SJSA1 (cell line): ENCODE results near the gene TRIM22. TPM values are rescaled to one million over a fixed set of nuclear protein-coding genes. Genes with fewer than 3 reads are reported as not detected.

Source experiments
- DNase-seq, 2 experiments: peaks; one replicate each; pipeline ENCODE4 v3.0.0-alpha.2; 2015 to 2020; ENCODE audit warnings: low spot score in 2 of 2, low read depth in 1 of 2
- H3K27ac ChIP-seq: fragments of 250-450 bp; sonication (Bioruptor Pico); 2 replicates; pipeline ENCODE4 v1.5.1; 2020; ENCODE audit warnings: mild to moderate bottlenecking, moderate library complexity
- H3K27me3 ChIP-seq: fragments of 250-450 bp; sonication (Bioruptor Pico); replicated peaks from 2 replicates; pipeline ENCODE4 v1.5.1; 2020; ENCODE audit warnings: mild to moderate bottlenecking, moderate library complexity
- H3K36me3 ChIP-seq: fragments of 250-450 bp; sonication (Bioruptor Pico); 2 replicates; pipeline ENCODE4 v1.5.1; 2020; ENCODE audit warnings: mild to moderate bottlenecking
- H3K4me1 ChIP-seq: fragments of 250-450 bp; sonication (Bioruptor Pico); replicated peaks from 2 replicates; pipeline ENCODE4 v1.6.1; 2021; ENCODE audit warnings: mild to moderate bottlenecking
- H3K4me3 ChIP-seq: fragments of 250-450 bp; sonication (Bioruptor Pico); 2 replicates; pipeline ENCODE4 v1.5.1; 2020; ENCODE audit warnings: mild to moderate bottlenecking
- H3K9me3 ChIP-seq: fragments of 250-450 bp; sonication (Bioruptor Pico); replicated peaks from 2 replicates; pipeline ENCODE4 v1.5.1; 2020; ENCODE audit warnings: mild to moderate bottlenecking
- total RNA-seq: library from RNA; depleted of rRNA; stranded (reverse); fragments of >200 nt; shearing (Covaris generic); gene quantifications from 2 replicates; pipeline ENCODE4 v1.2.3, GENCODE V29; 2014; rRNA removed

Gene TRIM22
- total RNA-seq, 1 experiment from 2014 or later: 142 TPM

GRCh38 chr11:5737091-5737490 is 47.5 kb downstream of the TRIM22 start:
- DNase-seq: no peak
- Histone ChIP-seq H3K36me3 (no peaks in the 10 kb centered on the region), H3K4me1 (no peaks in the 10 kb centered on the region), H3K27ac (no peak overlapping the region), H3K9me3 (no peaks in the 10 kb centered on the region), H3K4me3 (no peak overlapping the region), H3K27me3 (peaks cover 3% of the 10 kb centered on the region; the same call in 1 of the 2 replicates)

GRCh38 chr11:5737670-5738392 is 48.2 kb downstream of the TRIM22 start:
- Histone ChIP-seq H3K9me3 (no peaks in the 10 kb centered on the region), H3K36me3 (no peaks in the 10 kb centered on the region), H3K4me3 (no peak overlapping the region), H3K27me3 (peaks cover 4% of the 10 kb centered on the region), H3K4me1 (no peaks in the 10 kb centered on the region), H3K27ac (no peak overlapping the region)
- no peak for DNase-seq

GRCh38 chr11:5738431-5738830 is 48.8 kb downstream of the TRIM22 start:
- no peak overlapping the region for H3K27ac ChIP-seq
- no peaks in the 10 kb centered on the region for H3K4me1 ChIP-seq
- no peaks in the 10 kb centered on the region for H3K9me3 ChIP-seq
- no peak for DNase-seq
- no peak overlapping the region for H3K4me3 ChIP-seq
- peaks cover 10% of the 10 kb centered on the region for H3K27me3 ChIP-seq
- no peaks in the 10 kb centered on the region for H3K36me3 ChIP-seq

GRCh38 chr11:5746614-5747013 is 57.0 kb downstream of the TRIM22 start:
- peaks cover 19% of the 10 kb centered on the region for H3K27me3 ChIP-seq
- no peak for DNase-seq
- H3K27ac ChIP-seq: no peak overlapping the region
- H3K4me1 ChIP-seq: no peaks in the 10 kb centered on the region
- H3K36me3 ChIP-seq: no peaks in the 10 kb centered on the region
- no peak overlapping the region for H3K4me3 ChIP-seq
- no peaks in the 10 kb centered on the region for H3K9me3 ChIP-seq

GRCh38 chr11:5749836-5750235 is 60.2 kb downstream of the TRIM22 start:
- H3K27me3 ChIP-seq: peaks cover 10% of the 10 kb centered on the region; the same call in 1 of the 2 replicates
- no peak for DNase-seq
- no peak overlapping the region for H3K27ac ChIP-seq
- H3K36me3 ChIP-seq: no peaks in the 10 kb centered on the region
- no peaks in the 10 kb centered on the region for H3K9me3 ChIP-seq
- no peaks in the 10 kb centered on the region for H3K4me1 ChIP-seq
- H3K4me3 ChIP-seq: no peak overlapping the region

- no peaks in the 10 kb centered on the region; the same call in 1 of the 2 replicates for H3K9me3 ChIP-seq
- DNase-seq: no peak
- H3K27me3 ChIP-seq: peaks cover 14% of the 10 kb centered on the region; the same call in 1 of the 2 replicates
- no peak within 1 kb of the TSS for H3K27ac ChIP-seq
- no peaks in the 10 kb centered on the region for H3K4me1 ChIP-seq
- no peaks in the 10 kb centered on the region for H3K36me3 ChIP-seq
- no peak within 1 kb of the TSS for H3K4me3 ChIP-seq
These were observed 64.4 kb downstream of the TRIM22 start, which contains the start of gene OR52N4 for GRCh38 chr11:5753943-5754342. Gene OR52N4 (plus strand): TSS chr11:5754243. CDS start chr11:5754741, 498 bp downstream.

Other genes with a start within 250 kb of the TRIM22 start
- gene OR51I1, start 248.3 kb upstream of the TRIM22 start, total RNA-seq: not detected in 2 replicates
- not detected in 2 replicates for gene OR51I2, start 240.5 kb upstream of the TRIM22 start, total RNA-seq
- gene OR52D1, start 201.1 kb upstream of the TRIM22 start, total RNA-seq: not detected in 2 replicates
- not detected in 2 replicates for gene UBQLN3, start 179.8 kb upstream of the TRIM22 start, total RNA-seq
- gene UBQLNL, start 173.1 kb upstream of the TRIM22 start, total RNA-seq: 0.05 TPM in 1 of 2 replicates, not detected in the other
- gene OR52H1, start 141.2 kb upstream of the TRIM22 start, total RNA-seq: not detected in 2 replicates
- not detected in 2 replicates for gene OR52B6, start 108.9 kb upstream of the TRIM22 start, total RNA-seq
- gene TRIM6, start 93.2 kb upstream of the TRIM22 start, total RNA-seq: 24.1 and 26.2 TPM in 2 replicates
- gene TRIM34, start 64.8 kb upstream of the TRIM22 start, total RNA-seq: 6.0 and 10.6 TPM in 2 replicates
- gene TRIM5, start 4.7 kb upstream of the TRIM22 start, total RNA-seq: 37.2 and 51.1 TPM in 2 replicates
- not detected in 2 replicates for gene OR56B1, start 46.7 kb downstream of the TRIM22 start, total RNA-seq
- not detected in 2 replicates for gene OR52N4, start 64.5 kb downstream of the TRIM22 start, total RNA-seq
- gene OR52N5, start 93.6 kb downstream of the TRIM22 start, total RNA-seq: not detected in 2 replicates
- gene OR52N1, start 101.5 kb downstream of the TRIM22 start, total RNA-seq: not detected in 2 replicates
- not detected in 2 replicates for gene OR52N2, start 119.1 kb downstream of the TRIM22 start, total RNA-seq
- not detected in 2 replicates for gene OR52E6, start 152.1 kb downstream of the TRIM22 start, total RNA-seq
- not detected in 2 replicates for gene OR52E8, start 167.9 kb downstream of the TRIM22 start, total RNA-seq
- not detected in 2 replicates for gene OR52E4, start 190.8 kb downstream of the TRIM22 start, total RNA-seq
- gene OR52E5, start 203.4 kb downstream of the TRIM22 start, total RNA-seq: not detected in 2 replicates